Measurements from ENCODE around the gene GNAT1. TPM values are rescaled to one million over a fixed set of nuclear protein-coding genes. Genes with fewer than 3 reads are reported as not detected.

GNAT1 gene
- total and polyA plus RNA-seq, 2 of the 13 experiments (the other 11 are each of a cell fraction or from before 2014, with no cell fraction given): 0.15 TPM; not detected in 1

DNA sequence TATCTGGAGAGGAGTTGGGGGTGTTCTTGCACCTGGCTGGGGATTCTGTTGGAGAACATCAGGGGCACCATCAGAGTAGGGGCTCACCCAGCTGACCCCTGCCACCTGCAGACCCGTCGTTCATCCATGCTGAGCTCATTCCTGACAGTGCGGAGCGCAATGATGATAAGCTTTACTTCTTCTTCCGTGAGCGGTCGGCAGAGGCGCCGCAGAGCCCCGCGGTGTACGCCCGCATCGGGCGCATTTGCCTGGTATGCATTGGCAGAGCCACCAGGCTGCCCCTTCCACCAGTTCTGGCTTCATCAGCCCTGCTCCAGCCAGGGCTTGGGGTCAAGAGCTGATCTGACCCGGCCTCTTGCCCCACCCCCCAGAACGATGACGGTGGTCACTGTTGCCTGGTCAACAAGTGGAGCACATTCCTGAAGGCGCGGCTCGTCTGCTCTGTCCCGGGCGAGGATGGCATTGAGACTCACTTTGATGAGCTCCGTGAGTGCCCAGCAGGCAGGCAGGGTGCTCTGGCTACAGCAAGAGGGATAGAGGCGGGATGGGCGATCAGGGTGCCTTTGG lies 8.8 kb upstream of the GNAT1 start:
- ATAC-seq (no peak), FAIRE-seq (no peak), DNase-seq (ENCODE audit: low spot score) (no peak)
- H3K9me3 ChIP-seq (ENCODE audit: low read length): no peaks in the 10 kb centered on the region
- H3K4me3 ChIP-seq (replicated peaks in 1 of 3; ENCODE audit: insufficient read depth in 1 of 3, low read depth in 2 of 3, low read length in 3 of 3): no peak overlapping the region
- H2AFZ ChIP-seq (ENCODE audit: low read length): no peak overlapping the region
- H3K36me3 ChIP-seq (replicated peaks in 1 of 2; ENCODE audit: control insufficient read depth in 1 of 2, insufficient read depth in 2 of 2, low read length in 2 of 2): peaks cover 0 to 7% of the 10 kb centered on the region in 2 experiments; a peak in 2 of 5 replicates
- POLR2A ChIA-PET: interaction anchor here (0.9 to 2.2 kb wide), 2 partner anchors 15 to 32 kb away, joined by 3 to 7 read pairs; no protein-coding TSS in a partner anchor
- no TSS peak for BruUV-seq (replicated peaks)
- peak; percentile 44 for TF ChIP-seq AGO2 (optimal IDR thresholded peaks at IDR 0.05; ENCODE audit: low read depth, low read length)
- TF ChIP-seq HNRNPL (IDR thresholded peaks at IDR 0.05; ENCODE audit: low read depth, low read length): no peak
- CTCF ChIA-PET (ENCODE audit: low intra/inter-chr PET ratio, low total read pairs): no interaction called here
- in situ Hi-C loops (cut with HindIII; ENCODE audit: extremely low pct_ligation_motif_present, low pct_unique_long_range_greater_than_20kb): no loop called here
- intact Hi-C loops (cut with micrococcal nuclease; ENCODE audit: unreplicated experiment): no loop called here
- H3K79me2 ChIP-seq (ENCODE audit: insufficient read depth, low read length): no peaks in the 10 kb centered on the region
- no peaks in the 10 kb centered on the region for H4K20me1 ChIP-seq (ENCODE audit: insufficient read depth, low read length)
- 87% methylated on average over 16 of the region's 26 CpGs for WGBS (ENCODE audit: low lambda C conversion rate)
- no peak overlapping the region for H3K9ac ChIP-seq (ENCODE audit: insufficient read depth, low read depth, low read length)
- H3K4me1 ChIP-seq (ENCODE audit: insufficient read depth, low read length): peaks cover 19% of the 10 kb centered on the region
- no peak overlapping the region for H3K27ac ChIP-seq (ENCODE audit: extremely low read length, insufficient read depth, low read length)
- no peak overlapping the region for H3K4me2 ChIP-seq (ENCODE audit: low read depth, low read length)
- no peaks in the 10 kb centered on the region for H3K27me3 ChIP-seq (ENCODE audit: control insufficient read depth in 1 of 2, insufficient read depth in 2 of 2, low read length in 2 of 2)

GRCh38 chr3:50183755-50184154 lies 7.7 kb upstream of the GNAT1 start:
- Histone ChIP-seq H3K4me2 (ENCODE audit: low read depth, low read length) (no peak overlapping the region), H2AFZ (ENCODE audit: low read length) (no peak overlapping the region), H3K4me1 (ENCODE audit: insufficient read depth, low read length) (peaks cover 19% of the 10 kb centered on the region), H3K27ac (ENCODE audit: extremely low read length, insufficient read depth, low read length) (no peak overlapping the region), H3K79me2 (ENCODE audit: insufficient read depth, low read length) (no peaks in the 10 kb centered on the region), H3K4me3 (replicated peaks in 1 of 3; ENCODE audit: insufficient read depth in 1 of 3, low read depth in 2 of 3, low read length in 3 of 3) (no peak overlapping the region), H3K27me3 (ENCODE audit: control insufficient read depth in 1 of 2, insufficient read depth in 2 of 2, low read length in 2 of 2) (no peaks in the 10 kb centered on the region), H3K9ac (ENCODE audit: insufficient read depth, low read depth, low read length) (no peak overlapping the region), H3K9me3 (ENCODE audit: low read length) (no peaks in the 10 kb centered on the region), H4K20me1 (ENCODE audit: insufficient read depth, low read length) (no peaks in the 10 kb centered on the region), H3K36me3 (replicated peaks in 1 of 2; ENCODE audit: control insufficient read depth in 1 of 2, insufficient read depth in 2 of 2, low read length in 2 of 2) (peaks cover 0 to 9% of the 10 kb centered on the region in 2 experiments; a peak in 2 of 5 replicates)
- TF ChIP-seq ZNF775 (CRISPR knock-in tag; IDR thresholded peaks at IDR 0.05; ENCODE audit: borderline replicate concordance): no peak
- TF ChIP-seq, protein P1, sequence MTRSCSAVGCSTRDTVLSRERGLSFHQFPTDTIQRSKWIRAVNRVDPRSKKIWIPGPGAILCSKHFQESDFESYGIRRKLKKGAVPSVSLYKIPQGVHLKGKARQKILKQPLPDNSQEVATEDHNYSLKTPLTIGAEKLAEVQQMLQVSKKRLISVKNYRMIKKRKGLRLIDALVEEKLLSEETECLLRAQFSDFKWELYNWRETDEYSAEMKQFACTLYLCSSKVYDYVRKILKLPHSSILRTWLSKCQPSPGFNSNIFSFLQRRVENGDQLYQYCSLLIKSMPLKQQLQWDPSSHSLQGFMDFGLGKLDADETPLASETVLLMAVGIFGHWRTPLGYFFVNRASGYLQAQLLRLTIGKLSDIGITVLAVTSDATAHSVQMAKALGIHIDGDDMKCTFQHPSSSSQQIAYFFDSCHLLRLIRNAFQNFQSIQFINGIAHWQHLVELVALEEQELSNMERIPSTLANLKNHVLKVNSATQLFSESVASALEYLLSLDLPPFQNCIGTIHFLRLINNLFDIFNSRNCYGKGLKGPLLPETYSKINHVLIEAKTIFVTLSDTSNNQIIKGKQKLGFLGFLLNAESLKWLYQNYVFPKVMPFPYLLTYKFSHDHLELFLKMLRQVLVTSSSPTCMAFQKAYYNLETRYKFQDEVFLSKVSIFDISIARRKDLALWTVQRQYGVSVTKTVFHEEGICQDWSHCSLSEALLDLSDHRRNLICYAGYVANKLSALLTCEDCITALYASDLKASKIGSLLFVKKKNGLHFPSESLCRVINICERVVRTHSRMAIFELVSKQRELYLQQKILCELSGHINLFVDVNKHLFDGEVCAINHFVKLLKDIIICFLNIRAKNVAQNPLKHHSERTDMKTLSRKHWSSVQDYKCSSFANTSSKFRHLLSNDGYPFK (CRISPR knock-in tag; IDR thresholded peaks at IDR 0.05; ENCODE audit: borderline replicate concordance): no peak
- no peak for TF ChIP-seq ZNF563 (CRISPR knock-in tag; IDR thresholded peaks at IDR 0.05)
- TF ChIP-seq, protein P2, sequence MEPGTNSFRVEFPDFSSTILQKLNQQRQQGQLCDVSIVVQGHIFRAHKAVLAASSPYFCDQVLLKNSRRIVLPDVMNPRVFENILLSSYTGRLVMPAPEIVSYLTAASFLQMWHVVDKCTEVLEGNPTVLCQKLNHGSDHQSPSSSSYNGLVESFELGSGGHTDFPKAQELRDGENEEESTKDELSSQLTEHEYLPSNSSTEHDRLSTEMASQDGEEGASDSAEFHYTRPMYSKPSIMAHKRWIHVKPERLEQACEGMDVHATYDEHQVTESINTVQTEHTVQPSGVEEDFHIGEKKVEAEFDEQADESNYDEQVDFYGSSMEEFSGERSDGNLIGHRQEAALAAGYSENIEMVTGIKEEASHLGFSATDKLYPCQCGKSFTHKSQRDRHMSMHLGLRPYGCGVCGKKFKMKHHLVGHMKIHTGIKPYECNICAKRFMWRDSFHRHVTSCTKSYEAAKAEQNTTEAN (CRISPR knock-in tag; conservative IDR thresholded peaks at IDR 0.05): no peak
- no peak for DNase-seq (ENCODE audit: low spot score)
- in situ Hi-C loops (cut with HindIII; ENCODE audit: extremely low pct_ligation_motif_present, low pct_unique_long_range_greater_than_20kb) (no loop called here), intact Hi-C loops (cut with micrococcal nuclease; ENCODE audit: unreplicated experiment) (no loop called here)
- CTCF ChIA-PET (ENCODE audit: low intra/inter-chr PET ratio, low total read pairs): no interaction called here
- POLR2A ChIA-PET: interaction anchor here (2.2 kb wide), 1 partner anchor 34 kb away, joined by 7 read pairs; no protein-coding TSS in a partner anchor
- no peak for ATAC-seq
- FAIRE-seq: no peak
- no TSS peak for BruUV-seq (replicated peaks)
- WGBS (ENCODE audit: low lambda C conversion rate): 95% methylated on average over 5 of the region's 6 CpGs

All from HepG2 (cell line).